ENCODE data around the gene ANKRD27.

DNA sequence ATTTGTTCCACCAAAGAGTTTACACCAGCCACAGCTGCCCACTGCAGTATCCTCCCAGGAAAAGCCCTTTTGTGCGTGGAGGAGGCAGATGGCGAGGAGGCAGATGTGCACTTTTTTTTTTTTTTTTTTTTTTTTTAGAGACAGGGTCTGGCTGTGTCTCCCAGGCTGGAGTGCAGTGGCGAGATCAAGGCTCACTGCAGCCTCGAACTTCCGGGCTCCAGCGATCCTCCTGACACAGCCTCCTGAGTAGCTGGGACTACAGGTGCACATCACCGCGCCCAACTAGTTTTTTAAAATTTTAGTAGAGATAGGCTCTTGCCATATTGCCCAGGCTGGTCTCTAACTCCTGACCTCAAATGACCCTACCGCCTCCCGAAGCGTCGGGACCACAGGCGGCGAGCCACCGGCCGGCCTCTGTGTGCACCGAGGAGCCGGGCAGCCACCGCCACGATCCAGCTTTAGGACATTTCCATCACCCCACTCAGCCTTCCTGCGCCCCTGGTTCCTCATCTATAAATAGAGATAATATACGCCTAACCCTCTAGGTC is 94.6 kb downstream of the ANKRD27 start:
- TF ChIP-seq POLR2A (IDR thresholded peaks at IDR 0.05) = no peak
- TF ChIP-seq, protein P1, sequence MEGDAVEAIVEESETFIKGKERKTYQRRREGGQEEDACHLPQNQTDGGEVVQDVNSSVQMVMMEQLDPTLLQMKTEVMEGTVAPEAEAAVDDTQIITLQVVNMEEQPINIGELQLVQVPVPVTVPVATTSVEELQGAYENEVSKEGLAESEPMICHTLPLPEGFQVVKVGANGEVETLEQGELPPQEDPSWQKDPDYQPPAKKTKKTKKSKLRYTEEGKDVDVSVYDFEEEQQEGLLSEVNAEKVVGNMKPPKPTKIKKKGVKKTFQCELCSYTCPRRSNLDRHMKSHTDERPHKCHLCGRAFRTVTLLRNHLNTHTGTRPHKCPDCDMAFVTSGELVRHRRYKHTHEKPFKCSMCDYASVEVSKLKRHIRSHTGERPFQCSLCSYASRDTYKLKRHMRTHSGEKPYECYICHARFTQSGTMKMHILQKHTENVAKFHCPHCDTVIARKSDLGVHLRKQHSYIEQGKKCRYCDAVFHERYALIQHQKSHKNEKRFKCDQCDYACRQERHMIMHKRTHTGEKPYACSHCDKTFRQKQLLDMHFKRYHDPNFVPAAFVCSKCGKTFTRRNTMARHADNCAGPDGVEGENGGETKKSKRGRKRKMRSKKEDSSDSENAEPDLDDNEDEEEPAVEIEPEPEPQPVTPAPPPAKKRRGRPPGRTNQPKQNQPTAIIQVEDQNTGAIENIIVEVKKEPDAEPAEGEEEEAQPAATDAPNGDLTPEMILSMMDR (IDR thresholded peaks at IDR 0.05) = no peak
- TF ChIP-seq POLR2AphosphoS5 (IDR thresholded peaks at IDR 0.05) = no peak
